HepG2 (cell line): ENCODE data around the gene RAD9A. TPM values are rescaled to one million over a fixed set of nuclear protein-coding genes. Genes with fewer than 3 reads are reported as not detected.

Experiments used
- ATAD3A ChIP-seq: sonication (generic); formaldehyde crosslinking; IDR thresholded peaks from 2 replicates; pipeline ENCODE4 v1.4.0; 2020; ENCODE audit warnings: missing genetic modification reagents
- CEBPB ChIP-seq: IDR thresholded peaks from 2 replicates; pipeline ENCODE4 v1.6.1; 2011; ENCODE audit warnings: low read depth, low read length, improper control_type of control experiment, borderline replicate concordance
- CENPT ChIP-seq: sonication (generic); formaldehyde crosslinking; IDR thresholded peaks from 2 replicates; pipeline ENCODE4 v1.8.0; 2022; ENCODE audit warnings: low read depth, mild to moderate bottlenecking, moderate library complexity, missing genetic modification reagents
- HDAC1 ChIP-seq: sonication (generic); formaldehyde crosslinking; IDR thresholded peaks from 2 replicates; pipeline ENCODE4 v1.5.1; 2020; ENCODE audit warnings: mild to moderate bottlenecking, missing genetic modification reagents
- HOXA3 ChIP-seq: sonication (generic); formaldehyde crosslinking; IDR thresholded peaks from 2 replicates; pipeline ENCODE4 v1.5.0; 2020; ENCODE audit warnings: missing genetic modification reagents
- HOXD1 ChIP-seq: sonication (generic); formaldehyde crosslinking; IDR thresholded peaks from 2 replicates; pipeline ENCODE4 v1.5.0; 2020; ENCODE audit warnings: missing genetic modification reagents
- KLF16 ChIP-seq, 2 experiments: sonication (generic) in 1 of 2; formaldehyde crosslinking in 1 of 2; IDR thresholded peaks; 2 replicates each; pipeline versions ENCODE4 v1.6.1 to v1.8.0; 2016 to 2023; ENCODE audit warnings: missing genetic modification reagents in 2 of 2, missing compliant biosample characterization in 1 of 2
- KLF9 ChIP-seq: IDR thresholded peaks from 2 replicates; pipeline ENCODE4 v1.6.1; 2016; ENCODE audit warnings: low read depth
- MAFG ChIP-seq: sonication (generic); formaldehyde crosslinking; IDR thresholded peaks from 2 replicates; pipeline ENCODE4 v1.5.1; 2020; ENCODE audit warnings: mild to moderate bottlenecking, missing genetic modification reagents
- MEIS1 ChIP-seq: sonication (generic); formaldehyde crosslinking; IDR thresholded peaks from 2 replicates; pipeline ENCODE4 v1.9.0; 2021; ENCODE audit warnings: mild to moderate bottlenecking, missing genetic modification reagents, moderate library complexity, borderline replicate concordance
- MIXL1 ChIP-seq: IDR thresholded peaks from 2 replicates; pipeline ENCODE4 v1.6.1; 2016
- NAIF1 ChIP-seq: sonication (generic); formaldehyde crosslinking; IDR thresholded peaks from 2 replicates; pipeline ENCODE4 v1.5.0; 2020; ENCODE audit warnings: mild to moderate bottlenecking, missing genetic modification reagents, borderline replicate concordance
- NFE2L1 ChIP-seq: sonication (generic); formaldehyde crosslinking; IDR thresholded peaks from 2 replicates; pipeline ENCODE4 v1.4.0; 2020; ENCODE audit warnings: missing genetic modification reagents, mild to moderate bottlenecking, borderline replicate concordance
- PHF21A ChIP-seq: sonication (generic); formaldehyde crosslinking; IDR thresholded peaks from 2 replicates; pipeline ENCODE4 v1.5.0; 2020; ENCODE audit warnings: mild to moderate bottlenecking, missing genetic modification reagents
- SAP130 ChIP-seq: IDR thresholded peaks from 2 replicates; pipeline ENCODE4 v1.6.1; 2016; ENCODE audit warnings: low read depth
- SIX4 ChIP-seq: sonication (generic); formaldehyde crosslinking; IDR thresholded peaks from 2 replicates; pipeline ENCODE4 v1.4.0; 2020; ENCODE audit warnings: missing genetic modification reagents
- TCF7 ChIP-seq: sonication (generic); IDR thresholded peaks from 2 replicates; pipeline ENCODE4 v1.6.1; 2016; ENCODE audit warnings: antibody characterized with exemption, low read depth
- THAP11 ChIP-seq: IDR thresholded peaks from 2 replicates; pipeline ENCODE4 v1.6.1; 2016; ENCODE audit warnings: missing biosample characterization, missing genetic modification reagents
- ZBTB21 ChIP-seq: sonication (generic); formaldehyde crosslinking; IDR thresholded peaks from 2 replicates; pipeline ENCODE4 v1.4.0; 2020; ENCODE audit warnings: missing genetic modification reagents
- ZC3H13 ChIP-seq: sonication (generic); formaldehyde crosslinking; IDR thresholded peaks from 2 replicates; pipeline ENCODE4 v1.8.1; 2023; ENCODE audit warnings: mild to moderate bottlenecking, missing genetic modification reagents, moderate library complexity
- ZFP36 ChIP-seq: fragments of 150-350 bp; IDR thresholded peaks from 2 replicates; pipeline ENCODE4 v1.6.1; 2018; ENCODE audit warnings: borderline replicate concordance, low read length, low read depth; ENCODE audit not compliant: partially characterized antibody
- ZFX ChIP-seq: sonication (generic); formaldehyde crosslinking; IDR thresholded peaks from 2 replicates; pipeline ENCODE4 v1.4.0; 2020; ENCODE audit warnings: mild to moderate bottlenecking, low read depth, missing genetic modification reagents, moderate library complexity
- ZMYM4 ChIP-seq: sonication (generic); formaldehyde crosslinking; IDR thresholded peaks from 2 replicates; pipeline ENCODE4 v1.8.1; 2023; ENCODE audit warnings: mild to moderate bottlenecking, missing genetic modification reagents
- ZNF564 ChIP-seq: sonication (generic); formaldehyde crosslinking; IDR thresholded peaks from 2 replicates; pipeline ENCODE4 v1.8.1; 2023; ENCODE audit warnings: mild to moderate bottlenecking, missing genetic modification reagents
- ZNF678 ChIP-seq: sonication (generic); formaldehyde crosslinking; IDR thresholded peaks from 2 replicates; pipeline ENCODE4 v1.4.0; 2020; ENCODE audit warnings: mild to moderate bottlenecking, missing genetic modification reagents
- polyA plus RNA-seq, 8 experiments: library from polyadenylated mRNA; depleted of rRNA in 3 of 8; stranded (reverse) in 7 of 8; unstranded in 1 of 8; fragments of >200 nt; fragmentation: Illumina TruSeq in 4 of 8; extraction: Trizol in 4 of 8; gene quantifications; 2 replicates each; pipeline versions ENCODE4 v1.2.1 to v1.2.3, GENCODE V29; 2011 to 2016; ENCODE audit warnings: low read depth in 4 of 8, missing spikeins in 1 of 8, mixed read lengths in 1 of 8; ENCODE audit not compliant: insufficient read depth in 1 of 8
- total RNA-seq, 5 experiments: library from RNA; depleted of rRNA; stranded (reverse); fragments of >200 nt; fragmentation: Illumina TruSeq; extraction: Trizol; gene quantifications; 2 replicates each; pipeline ENCODE4 v1.2.3, GENCODE V29; 2016; ENCODE audit warnings: low read depth in 1 of 5
- TF ChIP-seq, protein P1 (sequence below): sonication (generic); formaldehyde crosslinking; IDR thresholded peaks from 2 replicates; pipeline ENCODE4 v1.4.0; 2020; ENCODE audit warnings: mild to moderate bottlenecking, missing genetic modification reagents
- TF ChIP-seq, protein P2 (sequence below): IDR thresholded peaks from 2 replicates; pipeline ENCODE4 v1.6.1; 2016
- TF ChIP-seq, protein P3 (sequence below): sonication (generic); formaldehyde crosslinking; IDR thresholded peaks from 2 replicates; pipeline ENCODE4 v1.5.0; 2020; ENCODE audit warnings: mild to moderate bottlenecking, missing genetic modification reagents

The RAD9A gene
- total and polyA plus RNA-seq, 2 of the 13 experiments (the other 11 are each of a cell fraction or from before 2014, with no cell fraction given) = 10.1 to 15.7 TPM

DNA sequence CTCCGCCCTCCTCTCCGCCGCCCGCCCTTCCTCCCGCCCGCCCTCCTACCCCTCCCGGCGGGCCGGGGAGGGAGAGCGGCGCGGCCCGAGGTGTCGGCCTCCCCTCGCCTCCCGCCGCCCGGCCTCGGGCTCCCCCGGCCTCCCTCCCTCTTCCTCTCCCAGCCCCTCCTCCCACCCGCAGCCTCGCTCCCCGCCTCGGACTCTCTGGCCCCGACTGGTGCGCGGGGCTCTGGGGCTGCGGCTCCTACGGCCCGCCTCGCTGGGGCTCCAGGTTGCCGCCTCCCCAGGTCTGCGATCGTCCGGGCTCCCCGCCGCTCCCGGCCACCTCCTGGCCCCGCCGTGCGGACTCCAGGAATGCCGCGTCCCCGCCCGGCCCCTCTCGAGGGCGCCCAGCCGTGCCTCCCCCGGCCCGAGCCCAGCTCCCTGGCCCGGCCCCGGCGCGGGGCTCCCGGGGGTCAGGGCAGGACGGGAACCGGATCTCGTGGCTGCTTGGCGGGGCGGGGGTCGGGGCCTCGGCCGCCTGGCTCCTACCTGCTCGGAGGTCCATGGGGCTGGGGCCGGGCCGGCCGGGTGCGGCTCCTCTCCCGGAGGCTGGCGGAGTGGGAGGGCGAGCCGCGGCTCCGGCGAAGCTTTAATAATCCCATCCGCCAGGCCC lies 18.7 kb upstream of the RAD9A start, which contains the start of gene CLCF1 (continued):
- TF ChIP-seq ZFP36 (no peak), CENPT (CRISPR knock-in tag) (no peak), ZNF678 (CRISPR knock-in tag) (no peak), ZMYM4 (CRISPR knock-in tag) (no peak), PHF21A (CRISPR knock-in tag) (no peak), MAFG (CRISPR knock-in tag) (no peak), NFE2L1 (CRISPR knock-in tag) (no peak), MIXL1 (CRISPR knock-in tag) (no peak), ZFX (CRISPR knock-in tag) (peak; percentile 53), HOXD1 (CRISPR knock-in tag) (0 out of 2 replicates have a peak, but pooled peaks have one; percentile 24), SAP130 (CRISPR knock-in tag) (peak; percentile 42; the same call in 1 of the 2 replicates), KLF16 (CRISPR knock-in tag; IDR thresholded peaks at IDR 0.05) (no peak), KLF9 (CRISPR knock-in tag) (no peak), TCF7 (no peak), CEBPB (no peak), HOXA3 (CRISPR knock-in tag) (peak; percentile 26; the same call in 1 of the 2 replicates), HDAC1 (CRISPR knock-in tag) (no peak), SIX4 (no peak), MEIS1 (CRISPR knock-in tag) (no peak), THAP11 (CRISPR knock-in tag) (no peak), ATAD3A (no peak), NAIF1 (CRISPR knock-in tag) (no peak), ZNF564 (no peak), ZBTB21 (CRISPR knock-in tag) (no peak), ZC3H13 (CRISPR knock-in tag) (no peak)
- TF ChIP-seq, protein P1, sequence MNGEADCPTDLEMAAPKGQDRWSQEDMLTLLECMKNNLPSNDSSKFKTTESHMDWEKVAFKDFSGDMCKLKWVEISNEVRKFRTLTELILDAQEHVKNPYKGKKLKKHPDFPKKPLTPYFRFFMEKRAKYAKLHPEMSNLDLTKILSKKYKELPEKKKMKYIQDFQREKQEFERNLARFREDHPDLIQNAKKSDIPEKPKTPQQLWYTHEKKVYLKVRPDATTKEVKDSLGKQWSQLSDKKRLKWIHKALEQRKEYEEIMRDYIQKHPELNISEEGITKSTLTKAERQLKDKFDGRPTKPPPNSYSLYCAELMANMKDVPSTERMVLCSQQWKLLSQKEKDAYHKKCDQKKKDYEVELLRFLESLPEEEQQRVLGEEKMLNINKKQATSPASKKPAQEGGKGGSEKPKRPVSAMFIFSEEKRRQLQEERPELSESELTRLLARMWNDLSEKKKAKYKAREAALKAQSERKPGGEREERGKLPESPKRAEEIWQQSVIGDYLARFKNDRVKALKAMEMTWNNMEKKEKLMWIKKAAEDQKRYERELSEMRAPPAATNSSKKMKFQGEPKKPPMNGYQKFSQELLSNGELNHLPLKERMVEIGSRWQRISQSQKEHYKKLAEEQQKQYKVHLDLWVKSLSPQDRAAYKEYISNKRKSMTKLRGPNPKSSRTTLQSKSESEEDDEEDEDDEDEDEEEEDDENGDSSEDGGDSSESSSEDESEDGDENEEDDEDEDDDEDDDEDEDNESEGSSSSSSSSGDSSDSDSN (CRISPR knock-in tag) = peak; percentile 78
- TF ChIP-seq, protein P2, sequence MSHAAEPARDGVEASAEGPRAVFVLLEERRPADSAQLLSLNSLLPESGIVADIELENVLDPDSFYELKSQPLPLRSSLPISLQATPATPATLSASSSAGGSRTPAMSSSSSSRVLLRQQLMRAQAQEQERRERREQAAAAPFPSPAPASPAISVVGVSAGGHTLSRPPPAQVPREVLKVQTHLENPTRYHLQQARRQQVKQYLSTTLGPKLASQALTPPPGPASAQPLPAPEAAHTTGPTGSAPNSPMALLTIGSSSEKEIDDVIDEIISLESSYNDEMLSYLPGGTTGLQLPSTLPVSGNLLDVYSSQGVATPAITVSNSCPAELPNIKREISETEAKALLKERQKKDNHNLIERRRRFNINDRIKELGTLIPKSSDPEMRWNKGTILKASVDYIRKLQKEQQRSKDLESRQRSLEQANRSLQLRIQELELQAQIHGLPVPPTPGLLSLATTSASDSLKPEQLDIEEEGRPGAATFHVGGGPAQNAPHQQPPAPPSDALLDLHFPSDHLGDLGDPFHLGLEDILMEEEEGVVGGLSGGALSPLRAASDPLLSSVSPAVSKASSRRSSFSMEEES (CRISPR knock-in tag) = no peak
- TF ChIP-seq, protein P3, sequence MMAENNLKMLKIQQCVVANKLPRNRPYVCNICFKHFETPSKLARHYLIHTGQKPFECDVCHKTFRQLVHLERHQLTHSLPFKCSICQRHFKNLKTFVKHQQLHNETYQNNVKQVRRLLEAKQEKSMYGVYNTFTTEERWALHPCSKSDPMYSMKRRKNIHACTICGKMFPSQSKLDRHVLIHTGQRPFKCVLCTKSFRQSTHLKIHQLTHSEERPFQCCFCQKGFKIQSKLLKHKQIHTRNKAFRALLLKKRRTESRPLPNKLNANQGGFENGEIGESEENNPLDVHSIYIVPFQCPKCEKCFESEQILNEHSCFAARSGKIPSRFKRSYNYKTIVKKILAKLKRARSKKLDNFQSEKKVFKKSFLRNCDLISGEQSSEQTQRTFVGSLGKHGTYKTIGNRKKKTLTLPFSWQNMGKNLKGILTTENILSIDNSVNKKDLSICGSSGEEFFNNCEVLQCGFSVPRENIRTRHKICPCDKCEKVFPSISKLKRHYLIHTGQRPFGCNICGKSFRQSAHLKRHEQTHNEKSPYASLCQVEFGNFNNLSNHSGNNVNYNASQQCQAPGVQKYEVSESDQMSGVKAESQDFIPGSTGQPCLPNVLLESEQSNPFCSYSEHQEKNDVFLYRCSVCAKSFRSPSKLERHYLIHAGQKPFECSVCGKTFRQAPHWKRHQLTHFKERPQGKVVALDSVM = peak; percentile 95
